GM06990 (cell line): ENCODE results near the gene OAS2.

ENCODE experiments used
- DNase-seq: peaks from one replicate; pipeline ENCODE4 v3.0.0-alpha.2; 2011; ENCODE audit not compliant: insufficient read length; ENCODE audit errors: extremely low read depth
- H3K27me3 ChIP-seq: replicated peaks from 2 replicates; pipeline ENCODE4 v1.6.0; 2011; ENCODE audit warnings: low read length; ENCODE audit not compliant: control insufficient read depth, insufficient read depth
- H3K36me3 ChIP-seq: 2 replicates; pipeline ENCODE4 v1.5.1; 2011; ENCODE audit warnings: low read length; ENCODE audit not compliant: control insufficient read depth, insufficient read depth
- H3K4me3 ChIP-seq: replicated peaks from 2 replicates; pipeline ENCODE4 v1.5.1; 2011; ENCODE audit warnings: low read depth, mild to moderate bottlenecking, control low read depth, low read length
- CTCF ChIP-seq: IDR thresholded peaks from 2 replicates; pipeline ENCODE4 v1.5.1; 2011; ENCODE audit warnings: low read length, control low read depth, mild to moderate bottlenecking, inconsistent platforms; ENCODE audit not compliant: insufficient read depth, poor library complexity, severe bottlenecking

OAS2 gene

GRCh38 chr12:112978163-112979040, at the start of gene OAS2:
TSS of gene OAS2 (plus strand) at chr12:112978519. CDS start at chr12:112978609, 90 bp downstream.
- TF ChIP-seq CTCF = no peak
- DNase-seq = peak; percentile 80
- Histone ChIP-seq H3K4me3 (peak within 1 kb of the TSS; percentile 86), H3K36me3 (no peaks in the 10 kb centered on the region), H3K27me3 (no peaks in the 10 kb centered on the region)

GRCh38 chr12:112928978-112929377, 49.3 kb upstream of the OAS2 start:
- TF ChIP-seq CTCF = no peak
- H3K4me3 ChIP-seq = no peak overlapping the region
- H3K27me3 ChIP-seq = no peaks in the 10 kb centered on the region
- DNase-seq = no peak
- H3K36me3 ChIP-seq = no peaks in the 10 kb centered on the region

GRCh38 chr12:112929715-112930114, 48.6 kb upstream of the OAS2 start:
- Histone ChIP-seq H3K36me3 (no peaks in the 10 kb centered on the region), H3K4me3 (no peak overlapping the region), H3K27me3 (no peaks in the 10 kb centered on the region)
- DNase-seq = no peak
- no peak for TF ChIP-seq CTCF

GRCh38 chr12:112930350-112930749, 48.0 kb upstream of the OAS2 start:
- TF ChIP-seq CTCF = no peak
- Histone ChIP-seq H3K36me3 (no peaks in the 10 kb centered on the region), H3K27me3 (no peaks in the 10 kb centered on the region), H3K4me3 (no peak overlapping the region)
- DNase-seq = no peak

- no peak for DNase-seq
- no peak for TF ChIP-seq CTCF
- Histone ChIP-seq H3K4me3 (no peak overlapping the region), H3K36me3 (no peaks in the 10 kb centered on the region), H3K27me3 (no peaks in the 10 kb centered on the region)
These were observed 45.7 kb upstream of the OAS2 start for GRCh38 chr12:112932485-112933128.
